HEK293 (cell line): ENCODE measurements around the gene NCKAP1.

Experiments
- HIC1 ChIP-seq: fragments of 450-650 bp; formaldehyde crosslinking; IDR thresholded peaks from 2 replicates; pipeline ENCODE4 v1.5.1; 2016; ENCODE audit warnings: missing biosample characterization, missing genetic modification characterization
- IKZF3 ChIP-seq: fragments of 450-650 bp; IDR thresholded peaks from 2 replicates; pipeline ENCODE4 v1.5.0; 2018; ENCODE audit warnings: missing biosample characterization, mild to moderate bottlenecking, missing genetic modification characterization, moderate library complexity
- PATZ1 ChIP-seq: fragments of 450-650 bp; formaldehyde crosslinking; IDR thresholded peaks from 2 replicates; pipeline ENCODE4 v1.5.1; 2016; ENCODE audit warnings: missing biosample characterization, missing genetic modification characterization
- TRIM28 ChIP-seq: IDR thresholded peaks from 2 replicates; pipeline ENCODE4 v1.6.1; 2011; ENCODE audit warnings: low read length, control low read depth, borderline replicate concordance
- WT1 ChIP-seq: fragments of 450-650 bp; formaldehyde crosslinking; IDR thresholded peaks from 2 replicates; pipeline ENCODE4 v1.5.1; 2016; ENCODE audit warnings: missing biosample characterization, missing genetic modification characterization
- ZBTB44 ChIP-seq: fragments of 450-650 bp; IDR thresholded peaks from 2 replicates; pipeline ENCODE4 v1.5.1; 2018; ENCODE audit warnings: missing biosample characterization, mild to moderate bottlenecking, missing genetic modification characterization
- ZBTB48 ChIP-seq: fragments of 450-650 bp; formaldehyde crosslinking; IDR thresholded peaks from 2 replicates; pipeline ENCODE4 v1.5.1; 2016; ENCODE audit warnings: missing biosample characterization, missing genetic modification characterization
- ZNF112 ChIP-seq: fragments of 450-650 bp; formaldehyde crosslinking; IDR thresholded peaks from 2 replicates; pipeline ENCODE4 v1.5.0; 2017; ENCODE audit warnings: missing biosample characterization, missing genetic modification characterization
- ZNF169 ChIP-seq: fragments of 450-650 bp; formaldehyde crosslinking; IDR thresholded peaks from 2 replicates; pipeline ENCODE4 v1.5.1; 2016; ENCODE audit warnings: missing biosample characterization, missing genetic modification characterization
- ZNF174 ChIP-seq: fragments of 450-650 bp; formaldehyde crosslinking; IDR thresholded peaks from 2 replicates; pipeline ENCODE4 v1.5.0; 2017; ENCODE audit warnings: missing biosample characterization, mild to moderate bottlenecking, missing genetic modification characterization
- ZNF2 ChIP-seq: fragments of 450-650 bp; formaldehyde crosslinking; IDR thresholded peaks from 2 replicates; pipeline ENCODE4 v1.5.1; 2016; ENCODE audit warnings: missing biosample characterization, missing genetic modification characterization
- ZNF335 ChIP-seq: fragments of 450-650 bp; formaldehyde crosslinking; conservative IDR thresholded peaks from 2 replicates; pipeline ENCODE4 v1.5.1; 2016; ENCODE audit warnings: missing biosample characterization, missing genetic modification characterization
- ZNF350 ChIP-seq: fragments of 450-650 bp; formaldehyde crosslinking; IDR thresholded peaks from 2 replicates; pipeline ENCODE4 v1.5.0; 2017; ENCODE audit warnings: missing biosample characterization, mild to moderate bottlenecking, missing genetic modification characterization
- ZNF394 ChIP-seq: fragments of 450-650 bp; formaldehyde crosslinking; IDR thresholded peaks from 2 replicates; pipeline ENCODE4 v1.5.1; 2016; ENCODE audit warnings: missing biosample characterization, missing genetic modification characterization, mild to moderate bottlenecking, moderate library complexity, borderline replicate concordance
- ZNF423 ChIP-seq: fragments of 450-650 bp; formaldehyde crosslinking; IDR thresholded peaks from 2 replicates; pipeline ENCODE4 v1.5.1; 2016; ENCODE audit warnings: missing biosample characterization, missing genetic modification characterization
- ZNF571 ChIP-seq: fragments of 450-650 bp; formaldehyde crosslinking; IDR thresholded peaks from 2 replicates; pipeline ENCODE4 v1.5.0; 2017; ENCODE audit warnings: missing biosample characterization, missing genetic modification characterization
- ZNF600 ChIP-seq: fragments of 450-650 bp; formaldehyde crosslinking; IDR thresholded peaks from 2 replicates; pipeline ENCODE4 v1.5.1; 2016; ENCODE audit warnings: missing biosample characterization, missing genetic modification characterization
- ZNF624 ChIP-seq: fragments of 450-650 bp; formaldehyde crosslinking; IDR thresholded peaks from 2 replicates; pipeline ENCODE4 v1.5.1; 2017; ENCODE audit warnings: missing biosample characterization, missing genetic modification characterization
- ZNF701 ChIP-seq: fragments of 450-650 bp; formaldehyde crosslinking; IDR thresholded peaks from 2 replicates; pipeline ENCODE4 v1.5.1; 2016; ENCODE audit warnings: missing biosample characterization, missing genetic modification characterization
- ZXDB ChIP-seq: fragments of 450-650 bp; formaldehyde crosslinking; IDR thresholded peaks from 2 replicates; pipeline ENCODE4 v1.5.1; 2016; ENCODE audit warnings: missing biosample characterization, missing genetic modification characterization
- TF ChIP-seq, protein P1 (sequence below): fragments of 450-650 bp; formaldehyde crosslinking; IDR thresholded peaks from 2 replicates; pipeline ENCODE4; 2016; ENCODE audit warnings: missing biosample characterization, missing genetic modification characterization
- TF ChIP-seq, protein P2 (sequence below): fragments of 450-650 bp; formaldehyde crosslinking; IDR thresholded peaks from 2 replicates; pipeline ENCODE4 v1.5.1; 2017; ENCODE audit warnings: missing biosample characterization, missing genetic modification characterization
- TF ChIP-seq, protein P3 (sequence below): fragments of 450-650 bp; formaldehyde crosslinking; conservative IDR thresholded peaks from 2 replicates; pipeline ENCODE4 v1.5.1; 2016; ENCODE audit warnings: low read depth, missing biosample characterization, missing genetic modification characterization
- TF ChIP-seq, protein P4 (sequence below): fragments of 450-650 bp; formaldehyde crosslinking; IDR thresholded peaks from 2 replicates; pipeline ENCODE4 v1.5.0; 2017; ENCODE audit warnings: missing biosample characterization, missing genetic modification characterization, borderline replicate concordance

Gene NCKAP1

GRCh38 chr2:183038341-183039300 lies at the start of gene NCKAP1 (continued):
- TF ChIP-seq ZNF571 (tag by site-specific recombination) = no peak
- 0 out of 2 replicates have a peak, but pooled peaks have one; percentile 35 for TF ChIP-seq IKZF3
- TF ChIP-seq ZBTB44 (tag by site-specific recombination) = no peak
- TF ChIP-seq ZNF174 (tag by site-specific recombination) = no peak
- TF ChIP-seq ZXDB (tag by site-specific recombination) = no peak
- TF ChIP-seq ZNF2 (tag by site-specific recombination) = no peak
- no peak for TF ChIP-seq ZNF112
- no peak for TF ChIP-seq HIC1 (tag by site-specific recombination)
- peak; percentile 89 for TF ChIP-seq ZNF600 (tag by site-specific recombination)
- TF ChIP-seq, protein P1, sequence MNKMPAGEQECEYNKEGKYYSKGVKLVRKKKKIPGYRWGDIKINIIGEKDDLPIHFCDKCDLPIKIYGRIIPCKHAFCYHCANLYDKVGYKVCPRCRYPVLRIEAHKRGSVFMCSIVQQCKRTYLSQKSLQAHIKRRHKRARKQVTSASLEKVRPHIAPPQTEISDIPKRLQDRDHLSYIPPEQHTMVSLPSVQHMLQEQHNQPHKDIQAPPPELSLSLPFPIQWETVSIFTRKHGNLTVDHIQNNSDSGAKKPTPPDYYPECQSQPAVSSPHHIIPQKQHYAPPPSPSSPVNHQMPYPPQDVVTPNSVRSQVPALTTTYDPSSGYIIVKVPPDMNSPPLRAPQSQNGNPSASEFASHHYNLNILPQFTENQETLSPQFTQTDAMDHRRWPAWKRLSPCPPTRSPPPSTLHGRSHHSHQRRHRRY = no peak
- TF ChIP-seq ZBTB48 (tag by site-specific recombination) = no peak
- no peak for TF ChIP-seq ZNF350 (tag by site-specific recombination)
- peak; percentile 93 for TF ChIP-seq ZNF335
- TF ChIP-seq ZNF394 (tag by site-specific recombination) = no peak
- no peak for TF ChIP-seq ZNF701
- TF ChIP-seq WT1 (tag by site-specific recombination) = no peak
- TF ChIP-seq, protein P2, sequence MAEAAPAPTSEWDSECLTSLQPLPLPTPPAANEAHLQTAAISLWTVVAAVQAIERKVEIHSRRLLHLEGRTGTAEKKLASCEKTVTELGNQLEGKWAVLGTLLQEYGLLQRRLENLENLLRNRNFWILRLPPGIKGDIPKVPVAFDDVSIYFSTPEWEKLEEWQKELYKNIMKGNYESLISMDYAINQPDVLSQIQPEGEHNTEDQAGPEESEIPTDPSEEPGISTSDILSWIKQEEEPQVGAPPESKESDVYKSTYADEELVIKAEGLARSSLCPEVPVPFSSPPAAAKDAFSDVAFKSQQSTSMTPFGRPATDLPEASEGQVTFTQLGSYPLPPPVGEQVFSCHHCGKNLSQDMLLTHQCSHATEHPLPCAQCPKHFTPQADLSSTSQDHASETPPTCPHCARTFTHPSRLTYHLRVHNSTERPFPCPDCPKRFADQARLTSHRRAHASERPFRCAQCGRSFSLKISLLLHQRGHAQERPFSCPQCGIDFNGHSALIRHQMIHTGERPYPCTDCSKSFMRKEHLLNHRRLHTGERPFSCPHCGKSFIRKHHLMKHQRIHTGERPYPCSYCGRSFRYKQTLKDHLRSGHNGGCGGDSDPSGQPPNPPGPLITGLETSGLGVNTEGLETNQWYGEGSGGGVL (tag by site-specific recombination) = no peak
- TF ChIP-seq ZNF624 (tag by site-specific recombination) = no peak
- TF ChIP-seq, protein P3, sequence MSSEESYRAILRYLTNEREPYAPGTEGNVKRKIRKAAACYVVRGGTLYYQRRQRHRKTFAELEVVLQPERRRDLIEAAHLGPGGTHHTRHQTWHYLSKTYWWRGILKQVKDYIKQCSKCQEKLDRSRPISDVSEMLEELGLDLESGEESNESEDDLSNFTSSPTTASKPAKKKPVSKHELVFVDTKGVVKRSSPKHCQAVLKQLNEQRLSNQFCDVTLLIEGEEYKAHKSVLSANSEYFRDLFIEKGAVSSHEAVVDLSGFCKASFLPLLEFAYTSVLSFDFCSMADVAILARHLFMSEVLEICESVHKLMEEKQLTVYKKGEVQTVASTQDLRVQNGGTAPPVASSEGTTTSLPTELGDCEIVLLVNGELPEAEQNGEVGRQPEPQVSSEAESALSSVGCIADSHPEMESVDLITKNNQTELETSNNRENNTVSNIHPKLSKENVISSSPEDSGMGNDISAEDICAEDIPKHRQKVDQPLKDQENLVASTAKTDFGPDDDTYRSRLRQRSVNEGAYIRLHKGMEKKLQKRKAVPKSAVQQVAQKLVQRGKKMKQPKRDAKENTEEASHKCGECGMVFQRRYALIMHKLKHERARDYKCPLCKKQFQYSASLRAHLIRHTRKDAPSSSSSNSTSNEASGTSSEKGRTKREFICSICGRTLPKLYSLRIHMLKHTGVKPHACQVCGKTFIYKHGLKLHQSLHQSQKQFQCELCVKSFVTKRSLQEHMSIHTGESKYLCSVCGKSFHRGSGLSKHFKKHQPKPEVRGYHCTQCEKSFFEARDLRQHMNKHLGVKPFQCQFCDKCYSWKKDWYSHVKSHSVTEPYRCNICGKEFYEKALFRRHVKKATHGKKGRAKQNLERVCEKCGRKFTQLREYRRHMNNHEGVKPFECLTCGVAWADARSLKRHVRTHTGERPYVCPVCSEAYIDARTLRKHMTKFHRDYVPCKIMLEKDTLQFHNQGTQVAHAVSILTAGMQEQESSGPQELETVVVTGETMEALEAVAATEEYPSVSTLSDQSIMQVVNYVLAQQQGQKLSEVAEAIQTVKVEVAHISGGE (tag by site-specific recombination) = no peak
- TF ChIP-seq, protein P4, sequence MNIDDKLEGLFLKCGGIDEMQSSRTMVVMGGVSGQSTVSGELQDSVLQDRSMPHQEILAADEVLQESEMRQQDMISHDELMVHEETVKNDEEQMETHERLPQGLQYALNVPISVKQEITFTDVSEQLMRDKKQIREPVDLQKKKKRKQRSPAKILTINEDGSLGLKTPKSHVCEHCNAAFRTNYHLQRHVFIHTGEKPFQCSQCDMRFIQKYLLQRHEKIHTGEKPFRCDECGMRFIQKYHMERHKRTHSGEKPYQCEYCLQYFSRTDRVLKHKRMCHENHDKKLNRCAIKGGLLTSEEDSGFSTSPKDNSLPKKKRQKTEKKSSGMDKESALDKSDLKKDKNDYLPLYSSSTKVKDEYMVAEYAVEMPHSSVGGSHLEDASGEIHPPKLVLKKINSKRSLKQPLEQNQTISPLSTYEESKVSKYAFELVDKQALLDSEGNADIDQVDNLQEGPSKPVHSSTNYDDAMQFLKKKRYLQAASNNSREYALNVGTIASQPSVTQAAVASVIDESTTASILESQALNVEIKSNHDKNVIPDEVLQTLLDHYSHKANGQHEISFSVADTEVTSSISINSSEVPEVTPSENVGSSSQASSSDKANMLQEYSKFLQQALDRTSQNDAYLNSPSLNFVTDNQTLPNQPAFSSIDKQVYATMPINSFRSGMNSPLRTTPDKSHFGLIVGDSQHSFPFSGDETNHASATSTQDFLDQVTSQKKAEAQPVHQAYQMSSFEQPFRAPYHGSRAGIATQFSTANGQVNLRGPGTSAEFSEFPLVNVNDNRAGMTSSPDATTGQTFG (tag by site-specific recombination) = no peak
- no peak for TF ChIP-seq TRIM28
- no peak for TF ChIP-seq ZNF169 (tag by site-specific recombination)
- 0 out of 2 replicates have a peak, but pooled peaks have one; percentile 26 for TF ChIP-seq PATZ1 (tag by site-specific recombination)
- TF ChIP-seq ZNF423 (tag by site-specific recombination) = no peak
